HG03139 (cell line): Measurements from ENCODE around the gene MOCOS.
"Not testable (repeated sequence)": the region's sequence is repeated elsewhere in the genome, so short reads cannot be mapped to it uniquely, and the experiment has no call there.

ENCODE experiments used
- ATAC-seq: cut with Tn5 transposase; IDR thresholded peaks from one replicate; pipeline ENCODE4 v1.9.1; 2021; ENCODE audit not compliant: unreplicated experiment

Gene MOCOS

GRCh38 chr18:36187193-36187825, at the start of gene MOCOS:
Gene MOCOS (plus strand): TSS chr18:36187497. CDS start chr18:36187540, 43 bp downstream.
- peak; percentile 65 for ATAC-seq

GRCh38 chr18:36139245-36139644, 48.1 kb upstream of the MOCOS start:
- ATAC-seq: no peak

- no peak for ATAC-seq
Observed at GRCh38 chr18:36141576-36141975, 45.7 kb upstream of the MOCOS start.

- no peak for ATAC-seq
Observed at GRCh38 chr18:36142751-36143150, 44.5 kb upstream of the MOCOS start.

- no peak for ATAC-seq
Observed at GRCh38 chr18:36143391-36143790, 43.9 kb upstream of the MOCOS start.

- peak; percentile 93 for ATAC-seq
Observed at GRCh38 chr18:36149514-36150289, 37.6 kb upstream of the MOCOS start.

GRCh38 chr18:36152781-36153180, 34.5 kb upstream of the MOCOS start:
- ATAC-seq: no peak

GRCh38 chr18:36153203-36153602, 34.1 kb upstream of the MOCOS start:
- no peak for ATAC-seq

- ATAC-seq: no peak
Observed at GRCh38 chr18:36153771-36154170, 33.5 kb upstream of the MOCOS start.

GRCh38 chr18:36155851-36156757, 31.2 kb upstream of the MOCOS start:
- ATAC-seq: no peak

- ATAC-seq: no peak
Observed at GRCh38 chr18:36157441-36157840, 29.9 kb upstream of the MOCOS start.

GRCh38 chr18:36158266-36158867, 28.9 kb upstream of the MOCOS start:
- no peak for ATAC-seq

GRCh38 chr18:36160959-36161371, 26.3 kb upstream of the MOCOS start:
- ATAC-seq: no peak

- ATAC-seq: no peak
Observed at GRCh38 chr18:36162981-36163380, 24.3 kb upstream of the MOCOS start.

GRCh38 chr18:36167692-36168218, 19.5 kb upstream of the MOCOS start:
- ATAC-seq: no peak

- not testable (repeated sequence) for ATAC-seq
Observed at GRCh38 chr18:36168296-36168695, 19.0 kb upstream of the MOCOS start.

- no peak for ATAC-seq
Observed at GRCh38 chr18:36169938-36170337, 17.4 kb upstream of the MOCOS start.

GRCh38 chr18:36175481-36175880, 11.8 kb upstream of the MOCOS start:
- no peak for ATAC-seq

- ATAC-seq: no peak
Observed at GRCh38 chr18:36176177-36176584, 11.1 kb upstream of the MOCOS start.

- no peak for ATAC-seq
Observed at GRCh38 chr18:36176711-36177110, 10.6 kb upstream of the MOCOS start.

GRCh38 chr18:36177913-36178312, 9.4 kb upstream of the MOCOS start:
- no peak for ATAC-seq
